Endodermal cell (in vitro differentiated cells): ENCODE data around the gene ZBTB47. TPM values are rescaled to one million over a fixed set of nuclear protein-coding genes. Genes with fewer than 3 reads are reported as not detected.

Experiments
- DNase-seq: peaks from one replicate; pipeline ENCODE4 v3.0.0-alpha.2; 2017
- H3K27ac ChIP-seq: 2 replicates; pipeline ENCODE4 v1.5.1; 2013; ENCODE audit warnings: mild to moderate bottlenecking, low read depth, low read length, moderate library complexity
- H3K27me3 ChIP-seq: 2 replicates; pipeline ENCODE4 v1.6.1; 2013; ENCODE audit warnings: mild to moderate bottlenecking, low read length, moderate library complexity; ENCODE audit not compliant: insufficient read depth, control insufficient read depth, poor library complexity, severe bottlenecking
- H3K36me3 ChIP-seq: 2 replicates; pipeline ENCODE4 v1.7.0; 2013; ENCODE audit warnings: mild to moderate bottlenecking, low read length, moderate library complexity; ENCODE audit not compliant: control insufficient read depth, insufficient read depth
- H3K4me1 ChIP-seq: one replicate; pipeline ENCODE4 v1.7.0; 2013; ENCODE audit warnings: low read length; ENCODE audit not compliant: control insufficient read depth, insufficient read depth
- H3K4me3 ChIP-seq: 2 replicates; pipeline ENCODE4 v1.5.1; 2013; ENCODE audit warnings: mild to moderate bottlenecking, low read length, moderate library complexity
- H3K9ac ChIP-seq: 2 replicates; pipeline ENCODE4 v1.6.1; 2013; ENCODE audit warnings: mild to moderate bottlenecking, low read length, moderate library complexity; ENCODE audit not compliant: poor library complexity, severe bottlenecking; ENCODE audit errors: extremely low read depth
- H3K9me3 ChIP-seq: 2 replicates; pipeline ENCODE4 v1.6.1; 2013; ENCODE audit warnings: mild to moderate bottlenecking, low read length, moderate library complexity; ENCODE audit not compliant: control insufficient read depth
- H3K27ac Mint-ChIP-seq: 2 replicates; pipeline ENCODE4 v1.8.0; 2020; ENCODE audit warnings: mixed read lengths
- H3K27me3 Mint-ChIP-seq: 2 replicates; pipeline ENCODE4 v1.8.0; 2021; ENCODE audit warnings: mild to moderate bottlenecking, mixed read lengths; ENCODE audit not compliant: insufficient read depth
- H3K36me3 Mint-ChIP-seq: 2 replicates; pipeline ENCODE4 v1.8.0; 2020; ENCODE audit warnings: low read depth, mixed read lengths
- H3K4me1 Mint-ChIP-seq: 2 replicates; pipeline ENCODE4 v1.8.0; 2020; ENCODE audit warnings: mixed read lengths
- H3K4me3 Mint-ChIP-seq: 2 replicates; pipeline ENCODE4 v1.8.0; 2020; ENCODE audit warnings: mild to moderate bottlenecking, moderate library complexity, mixed read lengths
- H3K9me3 Mint-ChIP-seq: 2 replicates; pipeline ENCODE4 v1.8.0; 2020; ENCODE audit warnings: mild to moderate bottlenecking, mixed read lengths
- WGBS, 2 experiments: methylation state at CpG; one replicate each; pipeline versions ENCODE4 v1.1.5 to v1.1.7; 2013; ENCODE audit warnings: missing lambda C conversion rate in 2 of 2, mixed read lengths in 1 of 2; ENCODE audit not compliant: insufficient coverage in 1 of 2, insufficient read length in 1 of 2; 5-methylcytosine and 5-hydroxymethylcytosine counted together
- total RNA-seq, 2 donors: library from RNA; stranded (reverse); fragmentation: NEBNext Ultra II Directional in 1 of 2; extraction: Animal tissue kit (Norgen Biotek cat#: 25700) in 1 of 2; gene quantifications; 2 replicates in 1 of 2; 3 replicates in 1 of 2; pipeline ENCODE4 v1.2.1, GENCODE V29; 2021
- TF ChIP-seq, protein P1 (sequence below): fragments of 200-600 bp; sonication (generic); conservative IDR thresholded peaks from 2 replicates; pipeline ENCODE4 v1.5.0; 2021; ENCODE audit warnings: antibody characterized with exemption, mild to moderate bottlenecking

Gene ZBTB47
- total RNA-seq, 2 donors from 2014 or later: 4.6 to 7.2 TPM

DNA sequence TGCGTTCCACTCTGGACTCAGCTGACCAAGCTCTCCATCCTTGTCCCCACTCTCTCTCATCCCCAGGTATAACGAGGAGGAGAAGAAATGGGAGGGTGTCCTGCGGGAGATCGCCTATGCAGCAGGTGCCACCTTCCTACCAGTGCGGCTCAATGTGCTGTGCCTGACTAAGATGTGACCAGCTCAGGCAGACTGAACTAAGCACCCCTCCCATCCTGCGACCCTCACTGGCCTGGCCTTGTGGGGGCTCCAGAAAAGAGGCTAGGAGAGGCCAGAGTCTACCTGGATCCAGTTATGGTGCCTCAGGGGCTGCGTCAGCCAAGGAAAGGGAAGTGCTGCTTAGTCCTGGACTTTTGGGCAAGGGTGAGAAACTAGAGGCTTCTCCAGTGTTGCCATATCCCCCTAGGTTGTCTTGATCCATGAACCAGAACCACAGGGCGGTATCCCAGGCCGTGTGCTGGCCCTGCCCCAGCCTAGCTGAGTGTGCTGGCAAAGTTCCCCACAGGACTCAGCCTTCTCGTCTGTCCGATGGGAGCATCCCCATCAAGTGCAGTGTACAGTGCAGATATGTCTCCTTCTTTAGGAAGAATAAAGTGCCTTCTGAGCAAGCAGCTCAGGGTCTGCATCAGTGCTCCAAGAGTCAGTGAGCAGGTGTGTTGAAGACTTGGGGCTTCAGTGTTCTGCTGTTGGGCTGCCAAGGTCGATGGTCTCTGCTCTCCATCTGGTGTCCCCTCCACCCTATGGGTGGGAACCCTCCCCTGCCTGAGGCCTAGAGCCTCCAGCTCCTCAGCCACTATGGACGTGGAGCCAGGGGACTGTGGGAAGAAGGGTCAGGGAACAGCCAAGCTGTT, 38.5 kb downstream of the ZBTB47 start:
- WGBS, 2 experiments: 86 to 92% methylated on average over 8 to 13 of the region's 13 CpGs
- Histone ChIP-seq H3K4me1 (no peaks in the 10 kb centered on the region), H3K9ac (no peak overlapping the region), H3K9me3 (no peaks in the 10 kb centered on the region), H3K4me3 (no peak overlapping the region), H3K27ac (no peak overlapping the region), H3K36me3 (no peaks in the 10 kb centered on the region), H3K27me3 (peaks cover 14% of the 10 kb centered on the region)
- DNase-seq: no peak
- H3K9me3 Mint-ChIP-seq: no peaks in the 10 kb centered on the region
- TF ChIP-seq, protein P1, sequence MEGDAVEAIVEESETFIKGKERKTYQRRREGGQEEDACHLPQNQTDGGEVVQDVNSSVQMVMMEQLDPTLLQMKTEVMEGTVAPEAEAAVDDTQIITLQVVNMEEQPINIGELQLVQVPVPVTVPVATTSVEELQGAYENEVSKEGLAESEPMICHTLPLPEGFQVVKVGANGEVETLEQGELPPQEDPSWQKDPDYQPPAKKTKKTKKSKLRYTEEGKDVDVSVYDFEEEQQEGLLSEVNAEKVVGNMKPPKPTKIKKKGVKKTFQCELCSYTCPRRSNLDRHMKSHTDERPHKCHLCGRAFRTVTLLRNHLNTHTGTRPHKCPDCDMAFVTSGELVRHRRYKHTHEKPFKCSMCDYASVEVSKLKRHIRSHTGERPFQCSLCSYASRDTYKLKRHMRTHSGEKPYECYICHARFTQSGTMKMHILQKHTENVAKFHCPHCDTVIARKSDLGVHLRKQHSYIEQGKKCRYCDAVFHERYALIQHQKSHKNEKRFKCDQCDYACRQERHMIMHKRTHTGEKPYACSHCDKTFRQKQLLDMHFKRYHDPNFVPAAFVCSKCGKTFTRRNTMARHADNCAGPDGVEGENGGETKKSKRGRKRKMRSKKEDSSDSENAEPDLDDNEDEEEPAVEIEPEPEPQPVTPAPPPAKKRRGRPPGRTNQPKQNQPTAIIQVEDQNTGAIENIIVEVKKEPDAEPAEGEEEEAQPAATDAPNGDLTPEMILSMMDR: no peak
- peaks cover 3% of the 10 kb centered on the region for H3K27me3 Mint-ChIP-seq
- H3K4me1 Mint-ChIP-seq: peaks cover 1% of the 10 kb centered on the region
- no peak overlapping the region for H3K27ac Mint-ChIP-seq
- no peak overlapping the region for H3K4me3 Mint-ChIP-seq
- no peaks in the 10 kb centered on the region for H3K36me3 Mint-ChIP-seq

DNA sequence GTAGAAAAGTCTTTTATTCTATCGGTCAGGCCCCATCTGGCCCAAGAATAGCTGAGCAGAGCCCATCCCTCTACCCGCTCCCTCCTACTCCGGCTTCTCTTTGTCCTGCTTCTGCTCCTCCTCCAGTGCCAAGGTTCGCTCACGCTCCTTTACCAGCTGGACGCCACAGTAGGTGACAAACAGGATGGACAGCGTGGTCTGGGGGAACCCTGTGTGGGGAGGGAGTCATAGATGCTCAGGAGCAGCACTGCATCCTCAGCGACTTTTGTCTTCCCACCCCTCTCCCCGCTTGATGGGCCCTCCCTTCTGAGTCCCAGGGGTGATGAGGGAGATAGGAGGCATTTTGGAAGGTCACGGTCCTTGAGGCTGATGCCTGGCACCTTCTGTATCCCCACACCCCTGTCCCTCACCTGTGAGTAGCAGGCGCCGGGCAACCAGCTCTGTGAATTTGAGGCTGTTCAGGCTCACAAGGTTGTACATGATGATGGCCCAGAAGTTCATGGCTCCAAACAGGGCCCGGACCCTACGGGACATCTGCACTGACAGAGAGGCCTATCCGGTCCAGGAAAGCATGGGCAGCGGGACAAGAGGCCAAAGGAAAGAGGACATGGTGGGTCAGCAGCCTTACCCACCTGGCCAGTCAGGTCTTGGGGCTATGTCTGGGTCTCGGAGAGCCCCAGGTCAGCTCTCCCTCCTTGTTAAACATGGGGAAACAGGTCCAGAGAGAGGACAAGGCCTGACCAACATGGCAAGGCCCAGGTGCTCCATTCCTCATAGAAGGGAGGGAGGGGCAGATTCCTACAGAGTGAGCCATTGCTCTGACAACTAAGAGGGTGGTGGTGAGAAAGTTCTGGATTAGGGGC, 39.4 kb downstream of the ZBTB47 start:
- H3K4me3 Mint-ChIP-seq: no peak overlapping the region
- Histone ChIP-seq H3K4me1 (no peaks in the 10 kb centered on the region), H3K27me3 (peaks cover 14% of the 10 kb centered on the region), H3K9me3 (no peaks in the 10 kb centered on the region), H3K36me3 (no peaks in the 10 kb centered on the region), H3K4me3 (no peak overlapping the region), H3K9ac (no peak overlapping the region), H3K27ac (no peak overlapping the region)
- 90 to 99% methylated on average over 11 to 17 of the region's 17 CpGs for WGBS, 2 experiments
- TF ChIP-seq, protein P1: no peak
- no peak overlapping the region for H3K27ac Mint-ChIP-seq
- H3K27me3 Mint-ChIP-seq: peaks cover 3% of the 10 kb centered on the region
- peaks cover 1% of the 10 kb centered on the region for H3K4me1 Mint-ChIP-seq
- H3K9me3 Mint-ChIP-seq: no peaks in the 10 kb centered on the region
- H3K36me3 Mint-ChIP-seq: no peaks in the 10 kb centered on the region
- peak; percentile 24 for DNase-seq

DNA sequence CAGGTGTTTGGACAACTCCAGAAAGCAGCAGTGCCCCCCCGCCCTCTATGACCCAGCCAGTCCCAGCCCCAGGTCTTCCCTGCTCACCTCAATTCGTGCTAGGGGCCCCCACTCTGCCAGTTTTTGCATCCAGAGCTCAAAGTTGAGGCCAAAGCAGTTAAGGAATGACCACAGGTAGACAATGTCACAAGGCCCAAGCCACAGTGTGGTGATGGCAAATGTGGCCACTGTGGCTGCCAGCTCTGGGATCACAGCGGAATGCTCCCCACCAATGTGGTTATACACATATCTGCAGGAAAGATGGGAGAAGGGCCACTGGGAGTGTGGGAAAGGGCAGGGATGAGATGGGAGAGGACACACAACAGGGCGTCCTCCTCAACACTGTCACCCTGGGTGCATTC, 40.0 kb downstream of the ZBTB47 start:
- WGBS, 2 experiments: 78 to 90% methylated on average over 3 to 4 of the region's 4 CpGs
- Histone ChIP-seq H3K4me3 (no peak overlapping the region), H3K4me1 (no peaks in the 10 kb centered on the region), H3K9me3 (no peaks in the 10 kb centered on the region), H3K27ac (no peak overlapping the region), H3K36me3 (no peaks in the 10 kb centered on the region), H3K9ac (no peak overlapping the region), H3K27me3 (peaks cover 14% of the 10 kb centered on the region)
- TF ChIP-seq, protein P1: no peak
- H3K36me3 Mint-ChIP-seq: no peaks in the 10 kb centered on the region
- H3K27me3 Mint-ChIP-seq: peaks cover 3% of the 10 kb centered on the region
- peak; percentile 26 for DNase-seq
- peaks cover 1% of the 10 kb centered on the region for H3K4me1 Mint-ChIP-seq
- H3K9me3 Mint-ChIP-seq: no peaks in the 10 kb centered on the region
- H3K4me3 Mint-ChIP-seq: no peak overlapping the region
- no peak overlapping the region for H3K27ac Mint-ChIP-seq
